Naive B cell (primary cell): ENCODE results near the gene MRPS33. TPM values are rescaled to one million over a fixed set of nuclear protein-coding genes. Genes with fewer than 3 reads are reported as not detected.

Experiments used
- ATAC-seq, 2 donors: fragments of 150-1000 bp; cut with Tn5 transposase; 2 replicates each; pipeline ENCODE4 v1.10.0; 2021; ENCODE audit warnings: low read depth in 2 of 2, mild to moderate bottlenecking in 2 of 2, moderate library complexity in 2 of 2
- DNase-seq: peaks from one replicate; pipeline ENCODE4 v3.0.0; 2022
- H3K27ac Mint-ChIP-seq, 6 donors: one replicate each; pipeline ENCODE4 v1.8.0; 2020 to 2022; ENCODE audit warnings: mild to moderate bottlenecking in 6 of 6, mixed read lengths in 6 of 6, moderate library complexity in 5 of 6, inconsistent platforms in 2 of 6
- H3K27me3 Mint-ChIP-seq, 3 donors: one replicate each; pipeline ENCODE4 v1.8.0; 2021 to 2022; ENCODE audit warnings: mixed read lengths in 3 of 3, mild to moderate bottlenecking in 1 of 3
- H3K36me3 Mint-ChIP-seq, 2 donors: one replicate each; pipeline ENCODE4 v1.8.0; 2020 to 2022; ENCODE audit warnings: mixed read lengths in 2 of 2, inconsistent platforms in 1 of 2, mild to moderate bottlenecking in 1 of 2
- H3K4me1 Mint-ChIP-seq, 3 donors: one replicate each; pipeline ENCODE4 v1.8.0; 2020 to 2022; ENCODE audit warnings: mixed read lengths in 3 of 3, inconsistent platforms in 1 of 3, mild to moderate bottlenecking in 1 of 3, moderate library complexity in 1 of 3
- H3K4me3 Mint-ChIP-seq, 8 donors: one replicate each; pipeline ENCODE4 v1.8.0; 2020 to 2022; ENCODE audit warnings: mild to moderate bottlenecking in 8 of 8, mixed read lengths in 8 of 8, moderate library complexity in 8 of 8, inconsistent platforms in 2 of 8
- H3K9me3 Mint-ChIP-seq, 7 donors: one replicate each; pipeline ENCODE4 v1.8.0; 2020 to 2022; ENCODE audit warnings: mixed read lengths in 7 of 7, mild to moderate bottlenecking in 5 of 7, inconsistent platforms in 2 of 7, moderate library complexity in 1 of 7
- polyA plus RNA-seq, 6 donors: library from polyadenylated mRNA; unstranded; fragments of 300-500 nt; fragmentation: Illumina TruSeq; gene quantifications; one replicate each; pipeline ENCODE4 v1.2.3, GENCODE V29; 2021; ENCODE audit warnings: low read depth in 6 of 6

Gene MRPS33
- polyA plus RNA-seq, 6 donors from 2014 or later: 39.2 to 69.1 (median 50.1) TPM

DNA sequence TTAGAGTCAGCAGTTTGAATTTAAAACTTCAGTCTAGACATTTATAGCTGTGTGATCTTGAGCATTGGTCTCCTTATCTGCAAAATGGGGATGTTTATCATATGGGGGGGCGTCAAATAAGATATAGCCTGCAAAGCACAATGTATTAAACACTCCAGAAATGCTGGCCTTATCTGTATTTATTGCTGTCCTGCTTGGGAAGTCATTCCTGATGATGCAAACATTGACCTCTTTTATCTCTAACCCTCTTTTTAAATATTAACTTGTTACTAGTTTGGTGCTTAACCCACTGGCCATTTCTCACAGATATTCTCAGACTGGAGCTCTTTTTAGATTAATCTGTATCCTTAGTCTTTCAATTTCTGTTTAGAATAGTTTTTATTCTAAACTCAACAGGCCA is 13.2 kb downstream of the MRPS33 start:
- peaks cover 7 to 11% (median 8%) of the 10 kb centered on the region in 3 donors for H3K27me3 Mint-ChIP-seq
- no peaks in the 10 kb centered on the region for H3K9me3 Mint-ChIP-seq
- no peak overlapping the region for H3K27ac Mint-ChIP-seq
- no peak overlapping the region for H3K4me3 Mint-ChIP-seq
- no peak for DNase-seq
- ATAC-seq: no peak
- peaks cover 6 to 10% of the 10 kb centered on the region in 2 donors for H3K36me3 Mint-ChIP-seq
- H3K4me1 Mint-ChIP-seq: no peaks in the 10 kb centered on the region

GRCh38 chr7:141001122-141001521 is 13.6 kb downstream of the MRPS33 start:
- H3K4me1 Mint-ChIP-seq: no peaks in the 10 kb centered on the region
- no peak for ATAC-seq
- H3K9me3 Mint-ChIP-seq: no peaks in the 10 kb centered on the region
- H3K36me3 Mint-ChIP-seq: peaks cover 1 to 7% of the 10 kb centered on the region in 2 donors
- H3K27ac Mint-ChIP-seq: no peak overlapping the region
- H3K4me3 Mint-ChIP-seq: no peak overlapping the region
- peaks cover 7 to 11% (median 8%) of the 10 kb centered on the region in 3 donors for H3K27me3 Mint-ChIP-seq
- DNase-seq: no peak

DNA sequence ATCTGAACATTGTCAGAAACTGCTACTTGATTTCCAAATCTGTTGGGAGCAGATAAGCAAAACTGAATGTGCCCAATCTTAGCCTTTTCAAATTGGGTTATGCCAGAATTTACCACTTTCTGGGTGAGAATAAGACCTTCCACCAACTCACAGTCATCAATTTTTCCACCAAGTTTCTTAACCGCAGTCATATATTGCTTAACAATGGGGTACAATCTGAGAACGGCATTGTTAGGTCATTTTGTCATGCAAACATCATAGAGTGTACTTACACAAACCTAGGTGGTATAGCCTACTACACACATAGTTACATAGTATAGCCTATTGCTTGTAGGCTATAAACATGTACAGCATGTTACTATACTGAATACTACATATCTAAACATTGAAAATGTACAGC is 16.0 kb downstream of the MRPS33 start:
- Mint-ChIP-seq H3K27ac (no peak overlapping the region), H3K4me3 (no peak overlapping the region), H3K36me3 (no peaks in the 10 kb centered on the region), H3K9me3 (no peaks in the 10 kb centered on the region), H3K4me1 (no peaks in the 10 kb centered on the region), H3K27me3 (peaks cover 7 to 16% (median 10%) of the 10 kb centered on the region in 3 donors)
- DNase-seq: no peak
- no peak for ATAC-seq

- Mint-ChIP-seq H3K27ac (no peak overlapping the region), H3K4me1 (no peaks in the 10 kb centered on the region), H3K9me3 (no peaks in the 10 kb centered on the region), H3K4me3 (no peak overlapping the region), H3K36me3 (no peaks in the 10 kb centered on the region), H3K27me3 (peaks cover 11 to 23% (median 13%) of the 10 kb centered on the region in 3 donors)
- no peak for ATAC-seq
- DNase-seq: no peak
Measured at GRCh38 chr7:140992422-140992821, 22.3 kb downstream of the MRPS33 start.

DNA sequence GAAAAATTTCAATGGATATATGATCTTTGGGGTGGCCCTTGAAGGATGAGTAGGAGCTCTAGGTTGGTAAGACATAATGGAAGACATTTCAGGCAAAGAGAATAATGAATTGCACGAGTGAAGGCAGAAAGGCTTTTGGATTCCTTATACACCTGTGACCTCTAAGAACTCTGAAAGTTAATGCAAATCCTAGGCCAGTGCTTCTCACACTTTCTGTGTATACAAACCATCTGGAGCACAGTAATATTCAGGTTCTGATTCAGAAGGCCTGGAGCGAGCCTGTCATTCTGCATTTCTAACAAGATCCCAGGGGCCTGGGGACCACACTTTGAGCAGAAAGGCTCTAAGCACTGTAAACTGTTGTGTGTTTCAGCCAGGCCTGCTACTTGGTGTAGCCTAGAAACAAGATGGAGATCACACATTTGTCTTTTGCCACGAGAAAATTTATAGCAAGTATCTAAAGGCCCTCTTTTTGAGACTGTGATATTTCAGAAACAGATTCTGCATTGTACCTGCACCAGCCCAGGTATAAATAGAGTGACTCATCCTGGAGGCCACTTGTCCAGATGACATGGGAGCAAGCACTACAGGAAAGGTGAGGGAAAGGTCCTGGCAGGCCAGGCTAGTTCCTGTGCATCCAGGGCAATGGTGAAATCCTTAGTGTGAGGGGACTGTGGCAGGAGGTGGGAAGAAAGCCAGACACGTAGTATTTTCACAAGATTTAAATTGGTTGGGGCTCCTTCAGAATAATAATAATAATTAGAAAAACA is 24.4 kb downstream of the MRPS33 start:
- peaks cover 0 to 3% (median 0%) of the 10 kb centered on the region in 7 donors for H3K9me3 Mint-ChIP-seq
- H3K36me3 Mint-ChIP-seq: no peaks in the 10 kb centered on the region
- DNase-seq (no peak), ATAC-seq (no peak)
- H3K4me1 Mint-ChIP-seq: no peaks in the 10 kb centered on the region
- H3K4me3 Mint-ChIP-seq: no peak overlapping the region
- no peak overlapping the region for H3K27ac Mint-ChIP-seq
- peaks cover 13 to 31% (median 25%) of the 10 kb centered on the region in 3 donors for H3K27me3 Mint-ChIP-seq

DNA sequence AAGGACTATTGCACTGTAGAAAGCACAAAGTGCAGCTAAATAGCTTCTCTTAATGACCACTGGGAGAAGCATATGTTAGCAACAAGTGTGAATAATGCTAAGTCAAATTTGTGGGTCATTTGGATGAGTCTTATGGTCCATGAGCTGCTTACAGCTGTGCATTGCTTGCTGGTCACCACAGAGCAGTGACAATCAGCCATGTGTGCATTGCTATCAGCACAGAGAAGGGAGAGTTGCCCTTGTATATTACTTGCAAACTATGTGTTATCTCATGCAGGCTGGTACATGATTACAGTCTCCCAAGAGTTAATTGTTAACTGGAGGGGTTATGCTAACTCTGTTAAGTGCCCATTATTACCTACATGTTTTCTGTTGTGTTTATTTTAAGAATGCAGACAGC is 25.7 kb downstream of the MRPS33 start:
- DNase-seq: no peak
- peaks cover 0 to 10% (median 3%) of the 10 kb centered on the region in 7 donors for H3K9me3 Mint-ChIP-seq
- H3K4me3 Mint-ChIP-seq: no peak overlapping the region
- no peak overlapping the region for H3K27ac Mint-ChIP-seq
- peaks cover 13 to 30% (median 25%) of the 10 kb centered on the region in 3 donors for H3K27me3 Mint-ChIP-seq
- H3K36me3 Mint-ChIP-seq: peaks cover 5% of the 10 kb centered on the region in 2 donors
- no peaks in the 10 kb centered on the region for H3K4me1 Mint-ChIP-seq
- ATAC-seq: no peak

- no peaks in the 10 kb centered on the region for H3K4me1 Mint-ChIP-seq
- H3K27me3 Mint-ChIP-seq: peaks cover 20 to 27% (median 23%) of the 10 kb centered on the region in 3 donors
- DNase-seq: no peak
- H3K27ac Mint-ChIP-seq: no peak overlapping the region
- peaks cover 5% of the 10 kb centered on the region in 2 donors for H3K36me3 Mint-ChIP-seq
- H3K9me3 Mint-ChIP-seq: peaks cover 0 to 11% (median 4%) of the 10 kb centered on the region in 7 donors
- no peak for ATAC-seq
- no peak overlapping the region for H3K4me3 Mint-ChIP-seq
Measured at GRCh38 chr7:140983802-140984201, 30.9 kb downstream of the MRPS33 start.

GRCh38 chr7:140982508-140982907 is 32.2 kb downstream of the MRPS33 start:
- peaks cover 0 to 11% (median 4%) of the 10 kb centered on the region in 7 donors for H3K9me3 Mint-ChIP-seq
- no peak overlapping the region for H3K4me3 Mint-ChIP-seq
- DNase-seq: no peak
- no peak for ATAC-seq
- peaks cover 20 to 27% (median 22%) of the 10 kb centered on the region in 3 donors for H3K27me3 Mint-ChIP-seq
- H3K4me1 Mint-ChIP-seq: no peaks in the 10 kb centered on the region
- H3K27ac Mint-ChIP-seq: no peak overlapping the region
- H3K36me3 Mint-ChIP-seq: peaks cover 5% of the 10 kb centered on the region in 2 donors

DNA sequence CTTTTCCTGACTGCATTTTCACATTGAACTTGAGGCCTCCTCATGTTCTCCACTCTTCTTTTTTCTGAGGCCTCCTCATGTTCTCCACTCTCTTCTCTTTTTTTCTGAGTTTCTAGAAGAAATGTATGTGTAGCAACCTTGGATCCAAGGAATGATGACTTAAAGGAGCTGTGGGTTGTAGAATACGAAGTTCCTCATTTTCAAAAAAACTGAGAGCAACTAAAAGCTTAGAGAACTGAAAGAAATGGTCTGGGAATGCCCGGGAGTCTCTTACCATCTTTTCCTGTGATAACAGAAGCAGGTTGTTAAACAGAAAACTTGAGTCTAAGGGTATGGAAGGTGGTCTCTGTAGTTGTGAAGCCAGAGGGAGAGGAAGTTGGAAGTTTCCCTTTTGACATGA is 32.8 kb downstream of the MRPS33 start:
- ATAC-seq: no peak
- peaks cover 5% of the 10 kb centered on the region in 2 donors for H3K36me3 Mint-ChIP-seq
- no peak overlapping the region for H3K4me3 Mint-ChIP-seq
- no peak for DNase-seq
- H3K9me3 Mint-ChIP-seq: peaks cover 0 to 11% (median 4%) of the 10 kb centered on the region in 7 donors
- H3K27ac Mint-ChIP-seq: no peak overlapping the region
- peaks cover 17 to 22% (median 20%) of the 10 kb centered on the region in 3 donors for H3K27me3 Mint-ChIP-seq
- no peaks in the 10 kb centered on the region for H3K4me1 Mint-ChIP-seq

DNA sequence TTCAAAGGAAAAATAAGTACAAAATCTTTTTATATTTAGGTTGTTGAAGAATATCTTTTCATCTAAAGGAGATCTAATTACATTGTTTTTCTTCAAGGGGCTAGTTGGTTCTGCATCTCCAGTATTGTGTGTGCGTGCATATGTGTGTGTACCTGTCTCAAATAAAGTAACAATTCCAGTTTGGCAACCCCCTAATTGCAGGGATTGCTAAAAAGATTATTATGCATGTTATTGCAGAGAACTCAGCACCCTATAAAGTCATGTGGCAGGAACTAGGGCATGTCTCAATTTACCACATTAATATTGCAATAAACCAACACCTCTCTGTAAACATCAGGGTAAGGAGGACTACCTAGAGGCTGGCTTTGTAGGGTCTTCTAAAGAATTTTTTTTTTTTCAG is 37.0 kb downstream of the MRPS33 start:
- Mint-ChIP-seq H3K4me3 (no peak overlapping the region), H3K27me3 (peaks cover 13 to 33% (median 25%) of the 10 kb centered on the region in 3 donors), H3K4me1 (no peaks in the 10 kb centered on the region), H3K36me3 (no peaks in the 10 kb centered on the region), H3K27ac (no peak overlapping the region), H3K9me3 (no peaks in the 10 kb centered on the region)
- DNase-seq: no peak
- no peak for ATAC-seq

GRCh38 chr7:140972876-140973829 is 41.6 kb downstream of the MRPS33 start:
- no peak for ATAC-seq
- Mint-ChIP-seq H3K4me1 (no peaks in the 10 kb centered on the region), H3K9me3 (no peaks in the 10 kb centered on the region), H3K36me3 (no peaks in the 10 kb centered on the region), H3K27ac (no peak overlapping the region), H3K4me3 (no peak overlapping the region), H3K27me3 (peaks cover 0 to 19% (median 18%) of the 10 kb centered on the region in 3 donors)
- DNase-seq: no peak

GRCh38 chr7:140972344-140972743 is 42.4 kb downstream of the MRPS33 start:
- no peak overlapping the region for H3K4me3 Mint-ChIP-seq
- no peaks in the 10 kb centered on the region for H3K9me3 Mint-ChIP-seq
- DNase-seq (no peak), ATAC-seq (no peak)
- H3K27me3 Mint-ChIP-seq: peaks cover 7 to 27% (median 21%) of the 10 kb centered on the region in 3 donors
- no peak overlapping the region for H3K27ac Mint-ChIP-seq
- H3K36me3 Mint-ChIP-seq: no peaks in the 10 kb centered on the region
- no peaks in the 10 kb centered on the region for H3K4me1 Mint-ChIP-seq

GRCh38 chr7:140967438-140967837 is 47.3 kb downstream of the MRPS33 start:
- no peak overlapping the region for H3K4me3 Mint-ChIP-seq
- H3K27ac Mint-ChIP-seq: no peak overlapping the region
- peaks cover 8 to 18% (median 15%) of the 10 kb centered on the region in 3 donors for H3K27me3 Mint-ChIP-seq
- H3K9me3 Mint-ChIP-seq: no peaks in the 10 kb centered on the region
- ATAC-seq (no peak), DNase-seq (no peak)
- no peaks in the 10 kb centered on the region for H3K36me3 Mint-ChIP-seq
- H3K4me1 Mint-ChIP-seq: no peaks in the 10 kb centered on the region
